ENCODE results near the gene C12orf42.
"Not testable (repeated sequence)": the region's sequence is repeated elsewhere in the genome, so short reads cannot be mapped to it uniquely, and the experiment has no call there.

Gene C12orf42

DNA sequence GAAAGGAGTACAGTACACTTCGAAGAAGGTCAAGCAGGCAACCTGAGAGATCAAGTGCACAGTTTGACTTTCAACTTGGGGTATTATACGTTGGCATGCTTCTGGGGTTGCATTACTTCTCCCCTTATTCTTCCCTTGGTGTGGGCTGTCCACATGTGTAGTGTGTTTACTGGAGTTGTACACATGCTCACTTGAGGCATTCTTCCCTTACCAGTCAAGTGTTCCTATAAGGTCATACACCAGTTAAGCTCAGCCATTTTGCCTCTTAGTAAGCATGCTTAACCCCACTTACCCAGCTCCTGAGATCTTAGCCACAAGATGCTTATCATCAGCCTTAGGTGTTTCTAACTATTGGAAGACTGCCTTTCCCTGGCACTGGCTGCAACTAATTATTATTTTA, 63.8 kb downstream of the C12orf42 start:
- Histone ChIP-seq H3K4me3 (replicated peaks; ENCODE audit: low read depth, low read length) (no peak overlapping the region), H3K27me3 (replicated peaks; ENCODE audit: control insufficient read depth, insufficient read depth, low read length) (no peaks in the 10 kb centered on the region), H3K36me3 (ENCODE audit: control insufficient read depth, insufficient read depth, low read length) (no peaks in the 10 kb centered on the region)
- no peak for DNase-seq (ENCODE audit: extremely low read depth, insufficient read length)
- TF ChIP-seq, protein P1, sequence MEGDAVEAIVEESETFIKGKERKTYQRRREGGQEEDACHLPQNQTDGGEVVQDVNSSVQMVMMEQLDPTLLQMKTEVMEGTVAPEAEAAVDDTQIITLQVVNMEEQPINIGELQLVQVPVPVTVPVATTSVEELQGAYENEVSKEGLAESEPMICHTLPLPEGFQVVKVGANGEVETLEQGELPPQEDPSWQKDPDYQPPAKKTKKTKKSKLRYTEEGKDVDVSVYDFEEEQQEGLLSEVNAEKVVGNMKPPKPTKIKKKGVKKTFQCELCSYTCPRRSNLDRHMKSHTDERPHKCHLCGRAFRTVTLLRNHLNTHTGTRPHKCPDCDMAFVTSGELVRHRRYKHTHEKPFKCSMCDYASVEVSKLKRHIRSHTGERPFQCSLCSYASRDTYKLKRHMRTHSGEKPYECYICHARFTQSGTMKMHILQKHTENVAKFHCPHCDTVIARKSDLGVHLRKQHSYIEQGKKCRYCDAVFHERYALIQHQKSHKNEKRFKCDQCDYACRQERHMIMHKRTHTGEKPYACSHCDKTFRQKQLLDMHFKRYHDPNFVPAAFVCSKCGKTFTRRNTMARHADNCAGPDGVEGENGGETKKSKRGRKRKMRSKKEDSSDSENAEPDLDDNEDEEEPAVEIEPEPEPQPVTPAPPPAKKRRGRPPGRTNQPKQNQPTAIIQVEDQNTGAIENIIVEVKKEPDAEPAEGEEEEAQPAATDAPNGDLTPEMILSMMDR (IDR thresholded peaks at IDR 0.05; ENCODE audit: insufficient read depth, low read length, poor library complexity, severe bottlenecking), result no peak

DNA sequence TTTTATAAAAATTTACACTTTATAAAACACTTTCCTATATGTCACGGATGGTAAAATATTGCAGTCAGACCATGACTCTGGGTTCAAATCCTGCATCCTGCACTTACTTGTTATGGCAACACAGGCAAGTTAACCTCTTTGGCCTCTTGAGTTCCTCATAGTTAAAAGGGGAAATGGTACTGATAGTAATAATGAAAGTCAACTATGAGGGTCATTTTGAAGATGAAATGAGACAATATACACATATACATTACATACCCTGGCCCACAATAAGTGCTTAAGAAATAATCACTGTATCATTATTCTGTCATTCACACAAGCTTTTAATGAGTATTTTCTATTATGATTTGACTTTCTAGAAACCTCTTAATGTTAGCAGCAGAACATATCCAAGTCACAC, 64.4 kb downstream of the C12orf42 start:
- TF ChIP-seq, protein P1 (IDR thresholded peaks at IDR 0.05; ENCODE audit: insufficient read depth, low read length, poor library complexity, severe bottlenecking), result no peak
- Histone ChIP-seq H3K27me3 (replicated peaks; ENCODE audit: control insufficient read depth, insufficient read depth, low read length) (no peaks in the 10 kb centered on the region), H3K36me3 (ENCODE audit: control insufficient read depth, insufficient read depth, low read length) (no peaks in the 10 kb centered on the region), H3K4me3 (replicated peaks; ENCODE audit: low read depth, low read length) (no peak overlapping the region)
- peak; percentile 38 for DNase-seq (ENCODE audit: extremely low read depth, insufficient read length)

DNA sequence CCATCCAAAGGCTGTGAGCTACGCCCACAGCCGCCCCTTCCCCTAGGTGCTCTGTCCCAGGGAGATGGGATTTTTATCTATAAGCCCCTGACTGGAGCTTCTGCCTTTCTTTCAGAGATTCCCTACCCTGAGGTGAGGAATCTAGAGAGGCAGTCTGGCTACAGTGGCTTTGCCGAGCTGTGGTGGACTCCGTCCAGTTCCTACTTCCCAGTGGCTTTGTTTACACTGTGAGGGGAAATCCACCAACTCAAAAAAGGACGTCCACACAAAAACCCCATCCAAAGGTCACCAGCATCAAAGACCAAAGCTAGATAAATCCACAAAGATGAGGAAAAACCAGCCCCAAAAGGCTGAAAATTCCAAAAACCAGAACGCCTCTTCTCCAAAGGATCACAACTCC, 70.1 kb downstream of the C12orf42 start:
- H3K36me3 ChIP-seq (ENCODE audit: control insufficient read depth, insufficient read depth, low read length); H3K4me3 ChIP-seq (replicated peaks; ENCODE audit: low read depth, low read length); H3K27me3 ChIP-seq (replicated peaks; ENCODE audit: control insufficient read depth, insufficient read depth, low read length); DNase-seq (ENCODE audit: extremely low read depth, insufficient read length): not testable (repeated sequence)

DNA sequence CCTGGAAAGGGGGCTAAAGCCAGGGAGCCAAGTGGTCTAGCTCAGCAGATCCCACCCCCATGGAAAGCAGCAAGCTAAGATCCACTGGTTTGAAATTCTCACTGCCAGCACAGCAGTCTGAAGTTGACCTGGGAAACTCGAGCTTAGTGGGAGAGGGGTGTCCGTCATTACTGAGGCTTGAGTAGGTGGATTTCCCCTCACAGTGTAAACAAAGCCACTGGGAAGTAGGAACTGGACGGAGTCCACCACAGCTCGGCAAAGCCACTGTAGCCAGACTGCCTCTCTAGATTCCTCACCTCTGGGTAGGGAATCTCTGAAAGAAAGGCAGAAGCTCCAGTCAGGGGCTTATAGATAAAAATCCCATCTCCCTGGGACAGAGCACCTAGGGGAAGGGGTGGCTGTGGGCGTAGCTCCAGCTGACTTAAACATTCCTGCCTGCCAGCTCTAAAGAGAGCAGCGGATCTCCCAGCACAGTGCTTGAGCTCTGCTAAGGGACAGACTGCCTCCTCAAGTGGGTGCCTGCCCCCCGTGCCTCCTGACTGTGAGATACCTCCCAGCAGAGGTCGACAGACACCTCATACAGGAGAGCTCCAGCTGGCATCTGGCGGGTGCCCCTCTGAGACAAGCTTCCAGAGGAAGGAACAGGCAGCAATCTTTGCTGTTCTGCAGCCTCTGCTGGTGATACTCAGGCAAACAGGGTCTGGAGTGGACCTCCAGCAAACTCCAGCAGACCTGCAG, 70.8 kb downstream of the C12orf42 start:
- not testable (repeated sequence) for DNase-seq (ENCODE audit: extremely low read depth, insufficient read length); H3K4me3 ChIP-seq (replicated peaks; ENCODE audit: low read depth, low read length); H3K36me3 ChIP-seq (ENCODE audit: control insufficient read depth, insufficient read depth, low read length); H3K27me3 ChIP-seq (replicated peaks; ENCODE audit: control insufficient read depth, insufficient read depth, low read length)

DNA sequence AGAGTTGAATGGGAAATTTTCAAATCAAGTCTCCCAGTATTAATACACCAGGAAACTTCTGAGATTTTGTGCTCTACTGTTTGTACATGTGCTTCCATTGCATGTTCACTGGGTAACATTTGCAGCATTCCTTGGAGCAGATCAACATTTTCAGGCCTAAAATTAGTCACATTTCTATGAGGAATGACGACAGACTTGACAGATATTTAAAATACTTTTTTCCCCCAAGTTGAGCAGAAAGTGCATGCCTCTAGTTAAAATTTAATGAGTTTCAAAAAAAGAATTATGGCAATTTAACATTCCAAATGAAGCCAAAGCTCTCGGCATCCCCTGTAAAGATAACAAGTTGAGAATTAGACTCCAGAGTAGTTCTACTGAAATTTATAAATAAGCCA, 72.3 kb downstream of the C12orf42 start:
- TF ChIP-seq, protein P1 (IDR thresholded peaks at IDR 0.05; ENCODE audit: insufficient read depth, low read length, poor library complexity, severe bottlenecking), result no peak

DNA sequence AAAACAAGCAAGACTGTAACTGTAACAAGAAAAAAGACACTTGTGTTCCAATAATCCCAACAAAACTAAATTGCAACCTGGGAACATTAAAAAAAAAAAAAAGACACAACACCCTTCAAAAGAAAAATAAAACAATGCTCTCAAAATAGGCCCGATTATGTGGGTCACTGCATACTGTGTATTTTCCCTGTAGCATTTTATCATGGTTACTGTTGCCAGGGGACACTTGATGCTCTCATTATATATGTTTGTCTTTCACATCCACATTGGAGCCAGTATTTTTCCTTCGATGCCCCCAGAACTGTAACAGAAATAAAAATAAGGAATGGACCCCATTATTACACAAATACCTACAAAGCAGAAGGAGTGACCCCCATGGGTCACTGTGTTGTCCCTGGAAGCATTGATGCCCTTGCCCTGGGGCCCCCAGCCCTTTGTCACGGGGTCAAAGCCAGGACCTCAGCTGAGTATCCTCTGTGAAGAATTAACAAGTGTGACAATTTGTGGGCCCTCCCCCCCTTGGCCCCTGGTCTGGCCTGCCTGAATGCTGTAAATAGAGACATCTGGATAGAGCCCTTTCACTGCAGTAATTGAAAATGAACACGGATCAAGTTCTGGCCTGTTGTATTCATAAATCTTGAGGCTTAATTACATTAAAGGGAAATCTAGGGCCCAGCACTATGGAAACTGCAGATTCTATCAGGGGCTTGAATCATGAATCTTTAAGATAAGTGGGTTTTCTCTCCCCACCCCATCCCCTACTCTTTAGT, 72.8 kb downstream of the C12orf42 start:
- Histone ChIP-seq H3K36me3 (ENCODE audit: control insufficient read depth, insufficient read depth, low read length) (no peaks in the 10 kb centered on the region), H3K4me3 (replicated peaks; ENCODE audit: low read depth, low read length) (no peak overlapping the region), H3K27me3 (replicated peaks; ENCODE audit: control insufficient read depth, insufficient read depth, low read length) (no peaks in the 10 kb centered on the region)
- no peak for DNase-seq (ENCODE audit: extremely low read depth, insufficient read length)
- TF ChIP-seq, protein P1 (IDR thresholded peaks at IDR 0.05; ENCODE audit: insufficient read depth, low read length, poor library complexity, severe bottlenecking), result no peak

More for the DNA sequence above, 72.3 kb downstream of the C12orf42 start:
- Histone ChIP-seq H3K4me3 (replicated peaks; ENCODE audit: low read depth, low read length) (no peak overlapping the region), H3K27me3 (replicated peaks; ENCODE audit: control insufficient read depth, insufficient read depth, low read length) (no peaks in the 10 kb centered on the region), H3K36me3 (ENCODE audit: control insufficient read depth, insufficient read depth, low read length) (no peaks in the 10 kb centered on the region)
- no peak for DNase-seq (ENCODE audit: extremely low read depth, insufficient read length)

All from GM06990 (cell line).